Activated CD8-positive, alpha-beta memory T cell treated with anti-CD3 and anti-CD28 coated beads for 1 hour (primary cell): Measurements from ENCODE around the gene CLTC.
"Not testable (repeated sequence)": the region's sequence is repeated elsewhere in the genome, so short reads cannot be mapped to it uniquely, and the experiment has no call there.

Experiments used
- DNase-seq, 2 donors: peaks; one replicate each; pipeline ENCODE4 v3.0.0-alpha.2; 2020; ENCODE audit warnings: low read depth in 1 of 2; ENCODE audit errors: extremely low read depth in 1 of 2

CLTC gene

DNA sequence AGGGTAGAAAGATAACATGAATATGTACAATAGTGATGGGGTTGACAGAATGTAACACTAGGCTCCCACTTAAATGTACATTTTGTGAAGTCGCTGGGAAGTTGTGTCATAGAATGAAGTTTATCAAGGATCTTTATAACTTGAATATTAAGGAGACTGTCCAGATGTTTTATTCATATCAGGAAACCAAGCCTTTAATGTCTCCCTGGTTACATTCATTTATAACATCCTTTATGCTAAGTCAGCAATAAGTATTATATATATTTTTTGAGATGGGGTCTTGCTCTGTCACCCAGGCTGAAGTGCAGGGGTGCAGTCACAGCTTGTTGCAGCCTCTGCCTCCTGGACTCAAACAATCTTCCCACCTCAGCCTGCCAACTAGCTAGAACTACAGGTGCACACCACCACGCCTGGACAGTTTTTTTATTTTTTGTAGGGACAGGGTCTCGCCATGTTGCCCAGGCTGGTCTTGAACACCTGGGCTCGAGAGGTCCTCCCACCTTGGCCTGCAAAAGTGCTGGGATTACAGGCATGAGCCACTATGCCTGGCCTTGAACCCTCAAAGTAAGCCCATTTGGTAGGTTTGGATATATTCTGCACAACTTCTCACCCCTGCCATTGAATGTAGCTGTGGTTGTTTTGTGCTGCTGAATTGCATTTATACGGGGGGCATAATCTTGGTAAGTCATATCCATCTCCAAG is 14.1 kb downstream of the CLTC start:
- DNase-seq = no peak

DNA sequence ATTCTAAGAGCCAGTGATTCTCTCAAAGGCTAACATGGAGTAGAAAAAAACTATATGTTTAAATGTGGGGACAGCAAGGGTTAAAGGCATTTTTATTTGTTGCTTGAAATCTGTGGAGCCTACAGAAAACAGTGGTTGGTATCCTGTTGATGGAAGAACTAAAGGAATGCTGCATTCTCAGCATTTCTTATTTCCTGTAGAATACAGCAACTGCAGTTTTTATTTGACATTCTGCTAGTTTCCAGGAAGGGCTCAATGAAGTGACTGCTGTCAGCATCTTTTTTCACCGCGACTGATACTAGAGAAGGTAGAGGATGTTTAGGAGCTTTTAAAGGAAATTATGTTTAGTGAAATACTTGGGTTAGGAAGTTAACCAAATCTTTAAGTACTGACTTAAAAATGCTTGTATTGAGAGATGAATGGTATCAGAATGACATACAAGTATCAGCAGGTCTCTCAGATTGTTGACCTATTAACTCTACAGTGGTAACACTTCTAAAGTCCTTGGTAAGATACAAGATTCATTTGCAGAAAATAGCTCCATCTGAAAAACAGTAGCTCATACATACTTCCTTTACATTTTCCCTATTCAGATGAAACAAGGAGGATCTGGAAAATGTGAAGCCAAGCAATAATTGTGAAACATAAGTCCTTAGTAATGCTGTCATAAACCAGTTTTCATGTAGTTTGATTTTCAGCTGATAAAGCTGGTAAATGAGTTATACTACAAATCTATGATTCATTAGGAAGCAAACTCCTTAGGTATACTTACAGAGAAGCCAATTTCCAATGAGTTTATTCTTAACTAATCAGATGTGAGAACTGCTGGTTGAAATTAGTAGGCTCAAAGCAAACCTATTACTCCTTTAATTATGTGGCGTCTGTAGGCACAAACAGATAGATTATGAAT is 15.2 kb downstream of the CLTC start:
- DNase-seq = no peak

DNA sequence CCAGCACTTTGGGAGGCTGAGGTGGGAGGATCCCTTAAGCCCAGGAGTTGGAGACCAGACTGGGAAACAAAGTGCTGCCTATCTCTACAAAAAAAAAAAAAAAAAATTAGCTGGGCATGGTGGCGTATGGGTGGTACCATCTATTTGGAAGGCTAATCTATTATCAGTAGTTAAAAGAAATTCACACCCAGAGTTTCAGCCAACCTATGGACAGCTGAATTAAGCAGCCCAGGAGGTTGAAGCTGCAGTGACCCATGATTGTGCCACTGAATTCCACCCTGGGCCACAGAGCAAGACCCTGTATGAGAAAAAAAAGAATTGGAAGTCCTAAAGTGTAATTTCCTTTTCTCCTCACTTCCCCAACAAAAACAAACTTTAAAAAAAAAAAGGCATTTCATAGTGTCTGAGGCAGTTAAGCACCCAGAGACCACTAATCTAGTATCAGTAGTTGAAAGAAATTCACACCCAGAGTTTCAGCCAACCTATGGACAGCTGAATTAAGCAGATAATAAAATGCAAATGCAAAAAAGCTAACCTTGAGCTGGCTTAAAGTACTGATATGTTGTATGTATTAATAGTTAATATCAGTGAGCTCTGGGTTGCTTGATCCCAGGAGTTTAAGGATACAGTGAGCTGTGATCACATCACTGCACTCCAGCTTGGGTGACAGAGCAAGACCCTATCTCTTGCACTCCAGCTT is 18.1 kb downstream of the CLTC start:
- DNase-seq = no peak

DNA sequence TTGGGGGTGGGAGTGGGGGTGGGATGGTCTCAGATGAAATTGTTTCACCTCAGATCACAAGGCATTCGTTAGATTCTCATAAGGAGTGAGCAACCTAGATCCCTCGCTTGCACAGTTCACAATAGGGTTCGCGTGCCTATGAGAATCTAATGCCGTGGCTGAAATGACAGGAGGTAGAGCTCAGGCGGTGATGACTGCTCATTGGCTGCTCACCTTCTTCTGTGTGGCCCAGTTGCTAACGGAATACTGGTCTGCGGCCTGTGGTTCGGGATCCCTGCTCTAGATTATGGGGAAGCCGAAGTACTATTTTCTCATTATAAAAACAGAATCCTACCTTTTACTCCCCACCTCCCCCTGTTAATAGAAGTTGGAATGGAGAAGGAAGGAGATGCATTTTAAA is 18.9 kb downstream of the CLTC start:
- DNase-seq = no peak

DNA sequence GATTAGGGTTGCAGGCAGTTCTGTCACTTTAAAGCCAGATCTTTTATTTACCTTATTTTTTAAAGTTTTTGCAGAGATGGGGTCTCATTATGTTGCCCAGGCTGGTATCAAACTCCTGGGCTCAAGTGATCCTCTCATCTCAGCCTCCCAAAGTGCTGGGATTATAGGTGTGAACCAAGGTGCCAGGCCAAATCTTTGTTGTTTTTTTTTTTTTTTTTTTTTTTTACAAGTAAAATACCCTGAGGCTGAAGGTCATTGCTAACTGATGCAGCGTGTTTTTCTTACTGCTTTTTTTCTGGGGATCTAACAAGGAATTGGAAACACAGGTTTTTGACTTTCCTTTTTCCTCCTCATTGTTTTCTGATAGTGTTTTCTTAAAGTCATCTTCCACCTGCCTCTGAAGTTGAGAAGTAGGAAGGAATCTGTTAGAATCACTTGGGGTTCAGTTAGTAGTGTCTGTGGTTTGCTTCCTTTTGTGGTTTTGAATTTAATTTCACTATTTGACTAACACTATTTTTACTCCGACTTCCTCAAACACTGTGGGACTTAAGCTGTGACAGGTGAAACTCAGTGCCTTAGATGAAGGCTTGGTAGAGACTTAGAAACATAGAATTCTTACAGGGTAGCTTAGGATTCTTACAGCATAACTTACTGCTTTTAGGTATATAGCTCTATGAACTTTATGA is 22.2 kb downstream of the CLTC start:
- DNase-seq = no peak

DNA sequence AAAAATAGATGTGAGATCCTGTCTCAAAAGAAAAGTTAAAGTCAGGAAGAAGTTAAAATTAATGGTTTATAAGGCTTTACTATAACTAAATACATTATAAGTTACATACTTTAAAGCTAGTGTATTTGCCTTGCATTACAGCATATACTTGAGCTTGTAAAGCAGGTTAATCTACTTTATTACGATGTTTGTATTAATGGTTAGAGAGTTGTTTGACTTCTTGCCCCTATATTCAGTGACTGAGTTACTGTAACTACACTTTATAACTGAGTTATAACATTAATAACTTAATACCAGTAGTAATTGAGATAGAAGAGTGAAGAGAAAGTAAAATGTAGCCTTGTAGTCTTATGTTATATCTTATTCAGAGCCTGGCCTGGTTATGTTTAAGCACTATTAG is 22.9 kb downstream of the CLTC start:
- DNase-seq = no peak

DNA sequence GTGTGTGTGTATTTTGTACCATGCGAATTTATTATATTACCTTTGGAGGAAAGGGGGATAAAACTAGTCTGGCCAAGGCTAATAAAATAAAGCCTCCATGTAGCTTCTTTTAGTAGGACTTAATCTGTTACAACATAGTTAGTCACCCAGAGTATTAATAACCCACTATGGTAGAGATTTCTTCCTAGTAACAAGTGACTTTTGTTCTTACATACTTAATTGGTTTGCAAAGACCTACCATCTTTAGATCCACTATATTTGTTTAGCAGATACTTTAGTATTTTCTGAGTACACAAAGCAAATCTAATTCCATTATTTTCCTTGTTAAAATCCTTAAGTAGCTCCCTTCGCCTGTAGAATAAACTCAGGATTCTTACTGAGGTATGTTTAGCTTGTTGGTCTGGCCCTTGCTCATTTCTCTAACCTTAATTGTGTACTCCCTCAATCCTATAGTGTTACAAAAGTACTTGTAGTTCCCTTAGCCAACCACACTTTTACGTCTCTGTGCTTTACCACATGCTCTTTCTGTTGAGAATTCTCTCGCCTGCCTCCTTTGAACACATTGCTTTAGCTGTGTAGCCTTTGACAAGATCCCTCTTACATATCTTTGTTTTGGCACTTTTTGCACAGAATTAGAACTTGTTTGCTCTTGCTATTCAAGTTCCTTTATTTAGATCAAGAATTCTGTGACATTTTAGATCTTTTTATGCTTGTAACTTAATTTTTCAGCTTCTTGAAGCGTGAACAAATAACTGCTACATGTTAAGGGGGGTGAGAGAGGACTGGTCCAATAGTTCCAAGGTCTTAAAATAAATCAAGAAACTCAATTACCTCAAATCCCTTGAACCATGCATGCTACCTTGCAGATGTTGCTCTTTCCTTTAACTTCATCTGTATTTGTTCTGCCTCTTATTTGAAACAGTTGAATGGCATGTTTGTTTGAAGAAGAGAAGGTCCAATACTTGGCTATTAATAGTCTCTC is 23.8 kb downstream of the CLTC start:
- no peak for DNase-seq

DNA sequence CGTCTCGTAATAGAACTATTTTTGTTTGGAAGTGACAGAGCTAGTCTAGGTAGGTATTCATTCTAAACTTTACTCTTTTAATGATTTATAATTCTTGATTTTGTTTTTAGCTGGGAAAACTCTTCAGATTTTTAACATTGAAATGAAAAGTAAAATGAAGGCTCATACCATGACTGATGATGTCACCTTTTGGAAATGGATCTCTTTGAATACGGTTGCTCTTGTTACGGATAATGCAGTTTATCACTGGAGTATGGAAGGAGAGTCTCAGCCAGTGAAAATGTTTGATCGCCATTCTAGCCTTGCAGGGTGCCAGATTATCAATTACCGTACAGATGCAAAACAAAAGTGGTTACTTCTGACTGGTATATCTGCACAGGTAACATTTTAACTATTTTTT is 27.6 kb downstream of the CLTC start:
- DNase-seq = no peak

DNA sequence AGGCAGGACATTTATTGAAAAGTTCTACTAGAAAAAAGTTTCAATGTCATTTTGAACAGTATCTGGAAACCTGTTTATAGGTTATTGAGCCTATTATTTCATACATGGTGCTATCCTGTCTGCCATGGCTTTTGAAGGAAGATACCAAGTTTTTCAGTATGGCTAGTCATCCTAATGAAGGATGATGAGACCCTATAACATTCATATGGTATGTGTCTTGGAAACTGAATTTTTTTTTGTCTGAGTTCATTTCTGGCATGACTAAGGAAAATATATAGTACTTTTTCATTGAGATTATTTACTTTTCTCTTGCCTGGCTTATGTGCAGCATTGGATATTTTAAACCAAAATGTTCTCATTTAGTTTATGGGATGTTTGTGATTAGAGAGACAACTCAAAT is 30.2 kb downstream of the CLTC start:
- DNase-seq = no peak

DNA sequence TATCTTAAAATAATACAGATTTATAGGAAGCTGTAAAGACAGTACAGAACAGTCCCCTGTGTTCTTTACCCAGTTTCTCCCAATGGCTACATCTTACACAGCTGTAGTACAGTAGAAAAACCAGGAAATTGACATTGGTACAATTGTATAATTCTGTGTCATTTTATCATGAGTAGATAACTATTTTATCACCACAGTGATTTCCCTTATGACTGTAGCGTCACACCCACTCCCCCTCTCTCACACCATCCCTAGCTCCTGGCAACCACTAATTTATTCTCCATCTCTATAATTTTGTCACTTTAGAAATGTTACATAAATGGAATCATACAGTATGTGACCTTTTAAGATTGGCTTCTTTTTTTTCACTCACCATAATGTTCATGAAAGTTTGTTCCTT is 30.9 kb downstream of the CLTC start:
- no peak for DNase-seq

DNA sequence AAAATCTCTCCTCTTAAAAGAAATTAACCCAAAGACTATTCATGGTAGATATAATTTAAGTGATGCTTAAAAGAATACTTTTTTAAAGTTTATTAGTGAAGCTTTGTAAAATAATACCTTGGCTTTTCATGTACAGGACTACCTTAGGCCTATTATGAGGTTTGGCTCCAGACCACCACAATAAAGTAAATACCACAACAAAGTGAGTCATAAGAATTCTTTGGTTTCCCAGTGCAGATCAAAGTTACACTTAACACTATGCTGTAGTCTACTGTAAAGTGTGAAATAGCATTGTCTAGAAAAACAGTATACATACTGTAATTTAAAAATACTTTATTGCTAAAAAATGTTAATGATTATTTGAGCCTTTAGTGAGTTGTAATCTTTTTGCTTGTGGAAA is 31.7 kb downstream of the CLTC start:
- no peak for DNase-seq

DNA sequence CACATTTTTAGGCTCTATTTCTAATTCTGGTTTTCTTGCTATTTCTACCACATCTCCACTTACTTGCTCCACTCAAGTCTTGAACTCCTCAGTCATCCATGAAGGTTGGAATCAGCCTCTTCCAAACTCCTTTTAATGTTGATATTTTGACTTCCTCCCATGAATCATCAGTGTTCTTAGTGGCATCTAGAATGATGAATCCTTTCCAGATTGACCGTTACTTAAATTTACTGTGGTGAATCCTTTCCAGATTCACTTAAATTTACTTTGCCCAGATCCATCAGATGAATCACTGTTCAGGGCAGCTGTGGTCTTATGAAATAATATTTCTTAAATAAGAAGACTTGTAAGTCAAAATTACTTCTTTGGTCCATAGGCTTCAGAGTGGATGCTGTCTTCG is 32.4 kb downstream of the CLTC start:
- no peak for DNase-seq

DNA sequence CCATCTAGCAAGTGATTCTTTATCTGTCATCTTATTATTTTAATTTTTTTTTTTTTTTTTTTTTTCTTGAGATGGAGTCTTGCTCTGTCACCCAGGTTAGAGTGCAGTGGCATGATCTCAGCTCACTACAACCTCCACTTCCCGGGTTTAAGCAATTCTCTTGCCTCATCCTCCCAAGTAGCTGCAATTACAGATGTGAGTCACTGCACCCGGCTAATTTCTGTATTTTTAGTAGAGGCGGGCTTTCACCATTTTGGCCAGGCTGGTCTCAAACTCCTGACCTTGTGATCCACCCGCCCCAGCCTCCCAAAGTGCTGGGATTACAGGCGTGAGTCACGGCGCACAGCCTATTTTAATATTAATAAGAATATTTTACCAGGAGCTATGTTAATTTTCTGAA is 36.9 kb downstream of the CLTC start:
- DNase-seq = not testable (repeated sequence)

DNA sequence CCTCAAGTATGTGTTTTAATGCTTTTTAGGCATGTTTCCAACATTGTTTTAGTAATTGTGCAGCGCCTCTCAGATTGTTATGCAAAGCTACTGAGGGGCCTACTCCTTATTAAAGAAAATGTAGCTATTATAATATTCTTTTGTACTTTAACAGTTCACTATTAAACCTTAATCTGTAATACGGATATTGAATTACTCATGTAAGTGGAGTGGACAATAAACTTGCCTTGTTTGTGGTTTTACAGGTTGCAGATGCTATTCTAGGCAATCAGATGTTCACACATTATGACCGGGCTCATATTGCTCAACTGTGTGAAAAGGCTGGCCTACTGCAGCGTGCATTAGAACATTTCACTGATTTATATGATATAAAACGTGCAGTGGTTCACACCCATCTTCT is 46.5 kb downstream of the CLTC start:
- no peak for DNase-seq

DNA sequence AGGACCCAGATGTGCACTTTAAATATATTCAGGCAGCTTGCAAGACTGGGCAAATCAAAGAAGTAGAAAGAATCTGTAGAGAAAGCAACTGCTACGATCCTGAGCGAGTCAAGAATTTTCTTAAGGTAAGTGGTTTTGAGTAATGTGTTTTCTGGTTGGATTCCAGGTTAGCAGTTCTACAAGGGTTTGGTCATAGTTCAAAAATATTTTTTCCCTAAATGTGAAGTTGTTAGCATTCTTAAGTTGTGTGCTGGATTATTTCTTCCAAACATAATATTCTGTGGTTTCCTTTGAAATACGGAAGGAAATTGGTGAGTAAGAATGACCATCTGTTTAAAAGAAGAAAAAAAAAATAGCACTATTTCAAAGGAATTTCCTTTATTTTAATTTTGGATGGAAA is 49.1 kb downstream of the CLTC start:
- no peak for DNase-seq

DNA sequence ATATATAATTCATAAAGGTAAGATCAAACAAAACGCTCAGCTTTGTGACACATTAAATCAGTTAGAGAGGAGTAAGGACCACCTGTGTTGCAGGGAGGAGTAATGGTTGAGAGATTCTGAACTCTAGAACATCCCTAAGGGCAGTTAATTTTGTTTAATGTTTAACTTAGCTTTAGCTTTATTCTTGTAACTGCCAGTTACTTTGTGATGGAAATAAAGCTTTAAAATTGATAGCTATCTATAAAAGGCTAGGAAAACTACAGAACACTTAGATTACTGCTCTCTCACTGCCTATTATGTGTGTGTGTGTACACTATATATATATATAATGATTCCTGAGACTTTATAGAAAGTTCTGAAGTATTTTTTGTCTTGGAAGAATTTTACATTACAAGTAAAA is 49.7 kb downstream of the CLTC start:
- no peak for DNase-seq

DNA sequence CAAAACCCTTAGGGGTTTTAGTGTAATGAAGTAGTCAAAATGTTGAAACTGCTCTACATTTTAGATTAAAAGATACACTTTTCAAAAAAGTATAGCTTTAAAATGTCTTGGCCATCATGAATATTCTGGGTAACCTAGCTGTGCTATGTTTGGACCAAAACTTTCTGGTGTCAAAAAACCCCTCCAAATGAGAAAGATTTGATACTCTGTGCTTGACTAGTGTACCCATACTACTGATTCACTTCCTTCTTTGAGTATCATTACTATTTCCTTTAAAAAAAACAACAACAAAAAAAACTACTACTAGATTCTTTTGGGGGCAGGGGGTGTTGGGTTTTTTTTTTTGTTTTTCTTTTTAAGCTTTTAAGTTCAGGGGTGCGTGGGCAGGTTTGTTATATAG is 50.2 kb downstream of the CLTC start:
- DNase-seq = no peak

DNA sequence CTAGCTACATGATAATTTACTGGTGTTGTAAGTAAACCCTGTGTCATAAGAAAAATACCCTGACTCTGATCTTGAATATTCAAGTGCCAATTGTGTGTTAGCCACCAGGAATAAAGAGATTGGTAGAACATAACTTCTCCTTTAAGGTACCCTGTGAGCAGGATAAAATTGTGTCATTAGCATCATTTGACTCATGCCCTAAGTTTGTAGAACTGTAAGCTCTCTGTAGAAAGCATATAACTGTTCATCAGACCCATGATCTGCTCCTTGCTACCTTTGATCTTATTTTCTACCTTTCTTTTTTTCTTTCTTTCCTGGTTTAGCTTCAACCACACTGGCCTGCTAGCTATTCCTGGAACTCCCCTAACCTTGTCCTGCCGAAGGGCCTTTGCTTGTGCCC is 51.7 kb downstream of the CLTC start:
- no peak for DNase-seq

DNA sequence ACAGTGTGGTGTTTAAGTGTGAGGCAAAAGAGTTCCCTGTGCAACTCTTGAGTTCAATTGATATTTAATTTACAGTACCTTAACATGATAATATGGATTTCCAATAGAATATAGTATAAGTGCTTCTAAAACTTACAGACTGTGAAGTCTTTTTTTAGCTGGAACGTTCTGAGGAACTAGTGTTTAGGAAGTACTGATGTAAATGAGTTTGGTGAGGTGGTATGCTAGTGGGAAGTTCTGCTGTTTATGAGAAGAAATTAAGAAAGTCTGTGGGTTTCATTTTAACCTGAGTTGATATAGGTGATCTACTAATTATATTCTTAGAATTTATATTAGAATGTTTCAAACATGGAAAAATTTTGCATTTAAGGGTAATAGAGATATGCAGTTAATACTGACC is 55.5 kb downstream of the CLTC start:
- no peak for DNase-seq

DNA sequence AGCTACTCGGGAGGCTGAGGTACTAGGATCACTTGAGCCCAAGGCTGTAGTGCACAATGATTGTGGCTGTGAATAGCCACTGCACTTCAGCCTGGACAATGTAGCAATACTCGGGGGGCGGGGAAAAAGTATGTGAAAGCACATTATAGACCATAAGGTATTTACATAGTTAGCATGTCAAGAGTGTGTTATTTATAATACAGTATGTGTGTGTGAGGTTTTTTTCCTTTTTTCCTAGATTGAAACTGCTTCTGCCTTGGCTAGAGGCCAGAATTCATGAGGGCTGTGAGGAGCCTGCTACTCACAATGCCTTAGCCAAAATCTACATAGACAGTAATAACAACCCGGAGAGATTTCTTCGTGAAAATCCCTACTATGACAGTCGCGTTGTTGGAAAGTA is 57.0 kb downstream of the CLTC start:
- DNase-seq = no peak
